ENCODE data around the gene SNAPC3.

DNA sequence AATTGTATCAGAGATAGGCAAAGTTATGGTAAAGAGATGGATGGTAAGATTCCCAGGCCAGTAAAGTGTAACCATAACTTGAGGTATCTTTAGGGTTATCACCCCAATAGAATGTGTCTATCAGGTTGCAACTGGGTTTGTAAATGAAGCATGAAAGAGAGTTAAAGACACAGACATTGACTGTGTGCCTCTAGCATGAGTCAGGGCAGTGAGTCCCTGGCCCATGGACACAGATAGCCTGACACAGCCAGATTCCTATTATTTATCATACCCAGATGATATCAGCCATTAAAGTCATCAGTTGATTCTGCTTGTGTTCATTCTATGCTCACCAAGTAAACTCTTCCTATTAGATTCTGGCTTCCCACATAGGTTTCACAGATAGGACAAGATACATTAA lies 33.5 kb upstream of the SNAPC3 start:
- TF ChIP-seq, protein P1, sequence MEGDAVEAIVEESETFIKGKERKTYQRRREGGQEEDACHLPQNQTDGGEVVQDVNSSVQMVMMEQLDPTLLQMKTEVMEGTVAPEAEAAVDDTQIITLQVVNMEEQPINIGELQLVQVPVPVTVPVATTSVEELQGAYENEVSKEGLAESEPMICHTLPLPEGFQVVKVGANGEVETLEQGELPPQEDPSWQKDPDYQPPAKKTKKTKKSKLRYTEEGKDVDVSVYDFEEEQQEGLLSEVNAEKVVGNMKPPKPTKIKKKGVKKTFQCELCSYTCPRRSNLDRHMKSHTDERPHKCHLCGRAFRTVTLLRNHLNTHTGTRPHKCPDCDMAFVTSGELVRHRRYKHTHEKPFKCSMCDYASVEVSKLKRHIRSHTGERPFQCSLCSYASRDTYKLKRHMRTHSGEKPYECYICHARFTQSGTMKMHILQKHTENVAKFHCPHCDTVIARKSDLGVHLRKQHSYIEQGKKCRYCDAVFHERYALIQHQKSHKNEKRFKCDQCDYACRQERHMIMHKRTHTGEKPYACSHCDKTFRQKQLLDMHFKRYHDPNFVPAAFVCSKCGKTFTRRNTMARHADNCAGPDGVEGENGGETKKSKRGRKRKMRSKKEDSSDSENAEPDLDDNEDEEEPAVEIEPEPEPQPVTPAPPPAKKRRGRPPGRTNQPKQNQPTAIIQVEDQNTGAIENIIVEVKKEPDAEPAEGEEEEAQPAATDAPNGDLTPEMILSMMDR (conservative IDR thresholded peaks at IDR 0.05; ENCODE audit: low read depth, low read length): no peak
- TF ChIP-seq POLR2A (IDR thresholded peaks at IDR 0.05; ENCODE audit: low read depth, low read length) (no peak), CEBPB (IDR thresholded peaks at IDR 0.05; ENCODE audit: low read depth, low read length) (no peak), RAD21 (IDR thresholded peaks at IDR 0.05; ENCODE audit: low read length) (no peak), RFX5 (IDR thresholded peaks at IDR 0.05; ENCODE audit: low read depth, low read length) (no peak), BHLHE40 (IDR thresholded peaks at IDR 0.05; ENCODE audit: low read depth, low read length) (no peak), MAFK (IDR thresholded peaks at IDR 0.05; ENCODE audit: low read depth, low read length) (no peak), MXI1 (IDR thresholded peaks at IDR 0.05; ENCODE audit: borderline replicate concordance, low read depth, low read length) (no peak), CHD1 (IDR thresholded peaks at IDR 0.05; ENCODE audit: low read depth, low read length) (no peak), SMC3 (IDR thresholded peaks at IDR 0.05; ENCODE audit: low read depth, low read length) (no peak), RCOR1 (IDR thresholded peaks at IDR 0.05; ENCODE audit: insufficient replicate concordance, low read length) (no peak), MAZ (IDR thresholded peaks at IDR 0.05; ENCODE audit: borderline replicate concordance, low read depth, low read length) (no peak)
- TF ChIP-seq, protein P2, sequence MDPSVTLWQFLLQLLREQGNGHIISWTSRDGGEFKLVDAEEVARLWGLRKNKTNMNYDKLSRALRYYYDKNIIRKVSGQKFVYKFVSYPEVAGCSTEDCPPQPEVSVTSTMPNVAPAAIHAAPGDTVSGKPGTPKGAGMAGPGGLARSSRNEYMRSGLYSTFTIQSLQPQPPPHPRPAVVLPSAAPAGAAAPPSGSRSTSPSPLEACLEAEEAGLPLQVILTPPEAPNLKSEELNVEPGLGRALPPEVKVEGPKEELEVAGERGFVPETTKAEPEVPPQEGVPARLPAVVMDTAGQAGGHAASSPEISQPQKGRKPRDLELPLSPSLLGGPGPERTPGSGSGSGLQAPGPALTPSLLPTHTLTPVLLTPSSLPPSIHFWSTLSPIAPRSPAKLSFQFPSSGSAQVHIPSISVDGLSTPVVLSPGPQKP (IDR thresholded peaks at IDR 0.05; ENCODE audit: borderline replicate concordance, low read depth, low read length): no peak
- TF ChIP-seq, protein P3, sequence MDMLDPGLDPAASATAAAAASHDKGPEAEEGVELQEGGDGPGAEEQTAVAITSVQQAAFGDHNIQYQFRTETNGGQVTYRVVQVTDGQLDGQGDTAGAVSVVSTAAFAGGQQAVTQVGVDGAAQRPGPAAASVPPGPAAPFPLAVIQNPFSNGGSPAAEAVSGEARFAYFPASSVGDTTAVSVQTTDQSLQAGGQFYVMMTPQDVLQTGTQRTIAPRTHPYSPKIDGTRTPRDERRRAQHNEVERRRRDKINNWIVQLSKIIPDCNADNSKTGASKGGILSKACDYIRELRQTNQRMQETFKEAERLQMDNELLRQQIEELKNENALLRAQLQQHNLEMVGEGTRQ (IDR thresholded peaks at IDR 0.05; ENCODE audit: low read depth, low read length): no peak

Data from IMR-90 (cell line).